HUES48 (cell line): Measurements from ENCODE around the gene SMC1B.

ENCODE experiments used
- H3K27ac ChIP-seq: one replicate; pipeline ENCODE4 v1.7.0; 2013; ENCODE audit warnings: low read depth, low read length, inconsistent platforms
- H3K27me3 ChIP-seq: 2 replicates; pipeline ENCODE4 v1.6.1; 2013; ENCODE audit warnings: mild to moderate bottlenecking, low read length; ENCODE audit not compliant: control insufficient read depth, insufficient read depth
- H3K36me3 ChIP-seq: 2 replicates; pipeline ENCODE4 v1.6.1; 2013; ENCODE audit warnings: low read length; ENCODE audit not compliant: control insufficient read depth, insufficient read depth
- H3K4me1 ChIP-seq: 2 replicates; pipeline ENCODE4 v1.6.1; 2013; ENCODE audit warnings: mild to moderate bottlenecking, low read length; ENCODE audit not compliant: control insufficient read depth, insufficient read depth
- H3K4me3 ChIP-seq: 2 replicates; pipeline ENCODE4 v1.5.1; 2013; ENCODE audit warnings: mild to moderate bottlenecking, low read depth, low read length
- H3K9ac ChIP-seq: 2 replicates; pipeline ENCODE4 v1.6.1; 2013; ENCODE audit warnings: mild to moderate bottlenecking, low read depth, low read length, moderate library complexity
- H3K9me3 ChIP-seq: 2 replicates; pipeline ENCODE4 v1.6.1; 2013; ENCODE audit warnings: low read length; ENCODE audit not compliant: control insufficient read depth, insufficient read depth

The SMC1B gene

GRCh38 chr22:45343143-45343542 lies 70.3 kb downstream of the SMC1B start:
- Histone ChIP-seq H3K4me1 (no peaks in the 10 kb centered on the region), H3K27me3 (no peaks in the 10 kb centered on the region), H3K4me3 (no peak overlapping the region), H3K36me3 (peaks cover 16% of the 10 kb centered on the region), H3K9me3 (no peaks in the 10 kb centered on the region), H3K27ac (no peak overlapping the region), H3K9ac (no peak overlapping the region)

DNA sequence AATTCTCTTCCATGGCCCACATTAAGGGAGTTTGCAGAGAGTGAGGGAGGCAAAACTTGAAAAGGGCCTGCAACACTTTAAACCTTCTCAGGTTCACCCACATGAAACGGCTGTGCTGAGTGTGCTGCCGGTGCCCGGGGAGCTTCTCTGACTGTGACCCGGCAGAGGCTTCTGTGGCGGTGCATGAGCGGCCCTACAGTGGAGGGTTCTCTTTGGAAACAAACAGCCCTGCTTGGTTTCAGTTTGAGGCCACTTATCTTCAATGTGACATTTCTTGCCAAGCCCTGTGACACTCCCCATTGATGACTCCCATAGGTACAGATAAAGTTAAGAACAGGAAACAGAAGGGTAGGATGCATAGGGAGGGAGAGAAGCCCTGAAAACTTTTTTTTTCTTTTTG lies 71.9 kb downstream of the SMC1B start:
- H3K36me3 ChIP-seq, result peaks cover 19% of the 10 kb centered on the region
- H3K9me3 ChIP-seq, result no peaks in the 10 kb centered on the region
- H3K27ac ChIP-seq, result no peak overlapping the region

DNA sequence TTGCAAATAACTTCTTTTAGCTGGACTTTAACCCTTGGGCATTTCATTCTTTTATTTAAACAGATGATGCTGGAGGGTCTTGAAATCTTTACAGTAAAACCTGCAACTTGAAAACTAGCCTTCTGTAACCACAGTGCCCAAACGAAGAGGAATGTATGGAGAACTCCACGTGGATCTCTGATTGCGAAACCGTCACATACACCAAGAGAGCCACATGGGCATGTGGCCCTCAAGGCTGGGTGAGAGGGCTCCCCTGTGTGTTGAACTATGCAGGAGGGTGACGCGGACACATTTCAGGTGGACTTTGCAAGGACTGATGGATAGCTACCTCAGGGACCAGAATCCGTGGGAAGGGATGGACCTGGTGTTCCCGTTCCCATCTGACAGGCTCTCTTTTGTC lies 73.1 kb downstream of the SMC1B start:
- H3K9me3 ChIP-seq, result no peaks in the 10 kb centered on the region
- H3K27ac ChIP-seq, result no peak overlapping the region
- H3K4me3 ChIP-seq, result no peak overlapping the region
- no peaks in the 10 kb centered on the region for H3K27me3 ChIP-seq
- peaks cover 30% of the 10 kb centered on the region for H3K36me3 ChIP-seq
- H3K9ac ChIP-seq, result no peak overlapping the region
- no peaks in the 10 kb centered on the region for H3K4me1 ChIP-seq

More for the DNA sequence above, 71.9 kb downstream of the SMC1B start:
- Histone ChIP-seq H3K4me1 (no peaks in the 10 kb centered on the region), H3K27me3 (no peaks in the 10 kb centered on the region), H3K9ac (no peak overlapping the region), H3K4me3 (no peak overlapping the region)

- Histone ChIP-seq H3K27ac (no peak overlapping the region), H3K4me3 (no peak overlapping the region), H3K27me3 (no peaks in the 10 kb centered on the region), H3K9me3 (no peaks in the 10 kb centered on the region), H3K4me1 (no peaks in the 10 kb centered on the region), H3K9ac (no peak overlapping the region), H3K36me3 (peaks cover 42% of the 10 kb centered on the region)
Measured at GRCh38 chr22:45338795-45339194, 74.6 kb downstream of the SMC1B start.

DNA sequence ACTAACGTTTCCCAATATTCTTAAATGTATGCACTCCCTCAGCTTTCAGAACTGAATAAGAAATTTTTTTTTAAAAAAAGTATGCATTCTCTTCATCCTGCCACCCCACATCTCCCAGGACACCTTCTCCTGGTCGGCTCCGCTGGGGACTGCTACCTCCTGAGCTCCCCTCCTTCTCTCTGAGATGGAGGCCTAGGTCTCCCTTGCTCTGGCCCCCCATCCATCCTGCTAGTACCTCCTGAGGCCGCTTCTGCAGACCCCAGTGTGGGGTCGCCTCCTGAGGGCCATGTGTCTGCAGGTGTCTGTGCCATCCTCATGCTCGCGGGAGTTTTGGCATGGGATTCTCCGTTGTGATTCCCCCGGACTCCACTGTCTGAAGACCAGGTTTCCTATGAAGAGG lies 75.9 kb downstream of the SMC1B start:
- Histone ChIP-seq H3K27ac (no peak overlapping the region), H3K4me3 (no peak overlapping the region), H3K27me3 (no peaks in the 10 kb centered on the region), H3K9ac (no peak overlapping the region), H3K4me1 (no peaks in the 10 kb centered on the region), H3K9me3 (no peaks in the 10 kb centered on the region), H3K36me3 (peaks cover 45% of the 10 kb centered on the region)

DNA sequence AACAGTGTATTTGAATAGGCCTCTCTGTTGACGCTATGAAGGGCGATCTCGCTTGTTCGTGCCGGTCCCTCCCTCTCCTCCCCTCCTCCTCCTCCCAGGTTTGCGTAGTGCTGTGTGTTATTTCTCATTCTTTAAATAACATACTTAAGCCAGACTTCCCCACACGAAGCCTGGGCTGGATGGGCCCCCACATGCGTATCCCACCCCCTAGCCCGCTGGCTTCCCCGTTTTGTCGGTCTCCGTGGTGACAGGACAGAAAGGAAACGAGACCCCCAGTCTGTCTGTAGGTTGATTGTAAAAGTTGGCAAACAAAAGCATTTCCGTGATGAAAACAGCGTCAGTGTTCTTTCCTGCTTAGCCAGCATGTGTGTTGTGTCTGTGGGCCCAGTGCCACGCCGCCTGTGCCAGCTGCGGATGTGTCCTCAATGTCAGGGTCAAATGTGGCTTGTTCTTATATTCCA lies 76.4 kb downstream of the SMC1B start:
- Histone ChIP-seq H3K9ac (no peak overlapping the region), H3K4me1 (no peaks in the 10 kb centered on the region), H3K4me3 (no peak overlapping the region), H3K27me3 (no peaks in the 10 kb centered on the region), H3K9me3 (no peaks in the 10 kb centered on the region), H3K27ac (no peak overlapping the region), H3K36me3 (peaks cover 50% of the 10 kb centered on the region)

DNA sequence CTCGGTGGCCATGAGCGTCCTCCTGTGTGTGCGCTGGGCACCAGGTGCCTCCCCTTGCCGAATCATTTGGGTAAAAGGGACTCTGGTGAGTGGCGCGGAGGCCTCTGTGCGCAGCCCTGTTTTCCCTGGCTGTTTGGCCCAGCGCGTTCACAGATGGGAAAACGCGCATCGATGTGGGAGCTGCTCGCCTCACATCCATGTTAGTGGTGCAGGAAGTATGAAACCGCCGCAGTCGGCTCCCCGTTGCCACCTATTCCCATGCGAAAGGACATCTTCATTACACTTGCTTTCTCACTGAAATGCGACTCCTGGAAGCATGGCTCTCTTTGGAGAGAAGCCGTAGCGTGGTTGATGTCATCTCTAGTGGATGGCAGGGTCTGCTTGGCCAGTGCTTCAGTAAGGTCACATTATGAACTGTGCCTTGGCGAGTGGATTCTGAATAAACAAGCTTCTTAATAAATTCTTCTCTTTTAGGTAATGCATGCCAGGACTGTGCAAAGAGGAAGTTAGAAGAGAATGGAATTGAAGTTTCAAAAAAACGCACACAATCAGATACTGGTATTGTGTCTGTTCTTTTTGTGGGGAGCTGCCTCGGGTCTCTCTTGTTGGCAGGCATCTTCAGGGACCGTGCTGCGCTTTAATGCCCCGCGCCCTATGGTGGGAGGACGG lies 77.4 kb downstream of the SMC1B start:
- Histone ChIP-seq H3K4me3 (no peak overlapping the region), H3K9me3 (no peaks in the 10 kb centered on the region), H3K9ac (no peak overlapping the region), H3K27me3 (no peaks in the 10 kb centered on the region), H3K36me3 (peaks cover 47% of the 10 kb centered on the region), H3K27ac (no peak overlapping the region), H3K4me1 (no peaks in the 10 kb centered on the region)

DNA sequence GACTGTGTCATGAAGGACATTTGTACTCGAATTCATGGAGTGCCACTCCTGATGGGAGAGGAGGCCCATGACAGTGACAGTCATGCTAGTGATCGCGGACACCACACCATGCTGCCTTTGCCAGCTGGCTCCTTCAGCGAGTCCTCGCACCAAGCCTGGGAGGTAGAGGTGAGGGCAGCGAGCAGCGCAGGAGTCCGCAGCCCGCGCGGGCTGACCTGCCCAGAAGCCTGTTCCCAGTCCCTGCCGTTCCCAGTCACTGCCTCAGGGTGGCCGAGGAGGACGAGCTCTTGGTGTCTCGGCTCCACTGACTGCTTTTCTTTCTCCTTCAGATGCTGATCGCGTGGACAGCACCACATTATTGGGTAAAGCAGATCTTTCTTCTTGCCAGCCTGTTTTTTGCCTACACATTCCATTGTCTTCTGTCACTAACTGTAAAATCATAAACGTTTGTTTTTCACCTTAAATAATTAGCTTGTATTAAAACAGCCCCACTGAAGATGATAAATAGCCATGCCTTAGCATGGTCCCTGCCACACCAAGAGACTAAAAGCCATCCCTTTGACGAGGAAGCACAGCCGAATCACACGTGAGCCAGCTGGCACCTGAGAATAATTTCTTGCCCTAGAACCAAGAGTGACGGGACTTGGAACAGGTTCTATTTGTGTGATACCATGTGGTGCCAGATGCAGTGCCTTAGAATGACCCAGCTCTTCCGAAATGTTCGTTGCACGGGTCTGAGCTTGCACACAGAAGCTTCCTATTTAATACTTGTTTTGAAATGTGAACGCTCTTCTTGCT lies 78.2 kb downstream of the SMC1B start:
- no peak overlapping the region for H3K4me3 ChIP-seq
- no peaks in the 10 kb centered on the region for H3K9me3 ChIP-seq
- H3K27me3 ChIP-seq, result no peaks in the 10 kb centered on the region
- no peak overlapping the region for H3K9ac ChIP-seq
- no peaks in the 10 kb centered on the region for H3K4me1 ChIP-seq
- H3K27ac ChIP-seq, result no peak overlapping the region
- H3K36me3 ChIP-seq, result peaks cover 48% of the 10 kb centered on the region

DNA sequence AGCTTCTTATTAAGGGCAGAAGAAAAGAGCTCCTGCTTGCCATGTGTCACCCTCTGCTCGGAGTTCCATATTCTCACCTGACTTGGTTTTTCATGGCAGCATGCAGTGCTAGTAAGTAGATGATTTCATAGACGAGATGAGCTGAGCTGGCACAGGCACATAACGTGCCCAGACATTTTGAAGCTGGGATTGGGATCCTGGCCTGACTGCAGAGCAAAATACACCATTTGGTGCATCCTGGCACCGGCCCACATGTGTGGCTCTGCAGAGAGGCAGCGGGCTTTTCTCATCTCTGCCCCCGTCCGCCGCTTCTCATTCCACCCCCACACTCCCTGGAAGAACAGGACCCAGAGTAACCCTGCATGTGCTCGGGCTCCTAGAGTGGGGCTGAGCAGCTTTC lies 78.9 kb downstream of the SMC1B start:
- H3K36me3 ChIP-seq, result peaks cover 44% of the 10 kb centered on the region
- no peak overlapping the region for H3K9ac ChIP-seq
- no peaks in the 10 kb centered on the region for H3K27me3 ChIP-seq
- H3K4me3 ChIP-seq, result no peak overlapping the region
- H3K4me1 ChIP-seq, result no peaks in the 10 kb centered on the region
- no peak overlapping the region for H3K27ac ChIP-seq
- no peaks in the 10 kb centered on the region for H3K9me3 ChIP-seq

GRCh38 chr22:45334068-45334467 lies 79.3 kb downstream of the SMC1B start:
- Histone ChIP-seq H3K4me1 (no peaks in the 10 kb centered on the region), H3K4me3 (no peak overlapping the region), H3K36me3 (peaks cover 44% of the 10 kb centered on the region), H3K9ac (no peak overlapping the region), H3K27ac (no peak overlapping the region), H3K9me3 (no peaks in the 10 kb centered on the region), H3K27me3 (no peaks in the 10 kb centered on the region)

- Histone ChIP-seq H3K4me3 (no peak overlapping the region), H3K27ac (no peak overlapping the region), H3K36me3 (peaks cover 55% of the 10 kb centered on the region), H3K4me1 (no peaks in the 10 kb centered on the region), H3K9me3 (no peaks in the 10 kb centered on the region), H3K27me3 (no peaks in the 10 kb centered on the region), H3K9ac (no peak overlapping the region)
Measured at GRCh38 chr22:45332001-45332400, 81.4 kb downstream of the SMC1B start.
